Brain microvascular endothelial cell (primary cell): ENCODE data around the gene ERCC4.

Source experiments
- DNase-seq: peaks from one replicate; pipeline ENCODE4 v3.0.0-alpha.2; 2020
- H3K27ac ChIP-seq: fragments of 250-450 bp; sonication (Bioruptor Pico); 2 replicates; pipeline ENCODE4 v1.5.1; 2020; ENCODE audit warnings: mild to moderate bottlenecking, moderate library complexity
- H3K27me3 ChIP-seq: fragments of 250-450 bp; sonication (Bioruptor Pico); replicated peaks from 2 replicates; pipeline ENCODE4 v1.5.1; 2020; ENCODE audit warnings: mild to moderate bottlenecking
- H3K36me3 ChIP-seq: fragments of 250-450 bp; sonication (Bioruptor Pico); replicated peaks from 2 replicates; pipeline ENCODE4 v1.5.1; 2020; ENCODE audit warnings: mild to moderate bottlenecking
- H3K4me3 ChIP-seq: 2 replicates; pipeline ENCODE4 v1.5.1; 2011; ENCODE audit warnings: low read depth, mild to moderate bottlenecking, control low read depth, low read length, moderate library complexity
- CTCF ChIP-seq: IDR thresholded peaks from 2 replicates; pipeline ENCODE4 v1.5.1; 2011; ENCODE audit warnings: low read depth, mild to moderate bottlenecking, moderate library complexity, low read length, control low read depth, inconsistent platforms; ENCODE audit errors: missing control alignments
- in situ Hi-C: cut with HindIII; loops from 2 replicates; pipeline ENCODE4 v1.10.0; 2017; ENCODE audit warnings: low sequenced_read_pairs, low pct_ligation_motif_present

ERCC4 gene

GRCh38 chr16:13919683-13920509 is at the start of gene ERCC4:
Gene ERCC4 (plus strand): TSS chr16:13920154. CDS start chr16:13920166, 12 bp downstream.
- in situ Hi-C loops: no loop called here
- TF ChIP-seq CTCF: peak; percentile 96
- Histone ChIP-seq H3K27me3 (no peaks in the 10 kb centered on the region), H3K4me3 (peak within 1 kb of the TSS; percentile 97), H3K27ac (peak within 1 kb of the TSS; percentile 59), H3K36me3 (peaks cover 6% of the 10 kb centered on the region)
- DNase-seq: peak; percentile 99

- TF ChIP-seq CTCF: peak; percentile 50
- Histone ChIP-seq H3K27ac (no peak overlapping the region), H3K36me3 (no peaks in the 10 kb centered on the region), H3K27me3 (no peaks in the 10 kb centered on the region), H3K4me3 (no peak overlapping the region)
- in situ Hi-C loops: no loop called here
- no peak for DNase-seq
These were observed 46.0 kb upstream of the ERCC4 start for GRCh38 chr16:13873835-13874438.

GRCh38 chr16:13875614-13876284 is 44.2 kb upstream of the ERCC4 start:
- Histone ChIP-seq H3K27ac (no peak overlapping the region), H3K36me3 (no peaks in the 10 kb centered on the region), H3K4me3 (no peak overlapping the region), H3K27me3 (no peaks in the 10 kb centered on the region)
- DNase-seq: no peak
- in situ Hi-C loops: no loop called here
- no peak for TF ChIP-seq CTCF

- in situ Hi-C loops: no loop called here
- no peak for TF ChIP-seq CTCF
- Histone ChIP-seq H3K27me3 (no peaks in the 10 kb centered on the region), H3K36me3 (no peaks in the 10 kb centered on the region), H3K27ac (no peak overlapping the region), H3K4me3 (no peak overlapping the region)
- no peak for DNase-seq
These were observed 36.7 kb upstream of the ERCC4 start for GRCh38 chr16:13883276-13883675.

GRCh38 chr16:13883881-13884280 is 36.1 kb upstream of the ERCC4 start:
- DNase-seq: no peak
- in situ Hi-C loops: no loop called here
- TF ChIP-seq CTCF: no peak
- Histone ChIP-seq H3K36me3 (no peaks in the 10 kb centered on the region), H3K4me3 (no peak overlapping the region), H3K27me3 (no peaks in the 10 kb centered on the region), H3K27ac (no peak overlapping the region)
